Thyroid gland (tissue), 4 donors: ENCODE results near the gene ICE1. TPM values are rescaled to one million over a fixed set of nuclear protein-coding genes. Genes with fewer than 3 reads are reported as not detected.
"Not testable (repeated sequence)": the region's sequence is repeated elsewhere in the genome, so short reads cannot be mapped to it uniquely, and the experiment has no call there.

Experiments used
- DNase-seq, 2 donors: peaks; one replicate each; pipeline ENCODE4 v3.0.0-alpha.2; 2019
- H3K27ac ChIP-seq, 3 donors: fragments of 200-600 bp; sonication (generic); 1 replicate in 2 of 3; 2 replicates in 1 of 3; pipeline ENCODE4 v1.5.1; 2016 to 2019; ENCODE audit warnings: mild to moderate bottlenecking in 1 of 3, moderate library complexity in 1 of 3
- H3K27me3 ChIP-seq: fragments of 200-600 bp; sonication (generic); one replicate; pipeline ENCODE4 v1.5.1; 2019
- H3K36me3 ChIP-seq, 2 donors: fragments of 200-600 bp; sonication (generic); one replicate each; pipeline ENCODE4 v1.5.1; 2016 to 2019
- H3K4me1 ChIP-seq, 2 donors: fragments of 200-600 bp; sonication (generic); one replicate each; pipeline ENCODE4 v1.5.1; 2017 to 2019
- H3K4me3 ChIP-seq, 3 donors: fragments of 200-600 bp; sonication (generic); replicated peaks in 1 of 3; 1 replicate in 2 of 3; 2 replicates in 1 of 3; pipeline ENCODE4 v1.5.1; 2016; ENCODE audit warnings: mild to moderate bottlenecking in 1 of 3
- H3K9me3 ChIP-seq: fragments of 200-600 bp; sonication (generic); one replicate; pipeline ENCODE4 v1.5.1; 2017
- CTCF ChIP-seq, 6 experiments: fragments of 200-600 bp in 3 of 6; fragments of 450-650 bp in 3 of 6; sonication (generic) in 3 of 6; IDR thresholded peaks; one replicate each; pipeline ENCODE4 v1.5.1; 2016 to 2019; ENCODE audit warnings: antibody characterized with exemption in 6 of 6, mild to moderate bottlenecking in 2 of 6, inconsistent platforms in 1 of 6, moderate library complexity in 1 of 6
- POLR2A ChIP-seq, 2 donors: fragments of 450-650 bp; IDR thresholded peaks; one replicate each; pipeline ENCODE4 v1.6.1; 2017; ENCODE audit warnings: antibody characterized with exemption in 2 of 2, mild to moderate bottlenecking in 2 of 2, moderate library complexity in 1 of 2
- WGBS, 2 donors: methylation state at CpG; one replicate each; pipeline ENCODE4 v1.1.5; 2017; 5-methylcytosine and 5-hydroxymethylcytosine counted together
- intact Hi-C: fragments of 100-400 bp; cut with DNase I; formaldehyde crosslinking; loops from one replicate; pipeline ENCODE4 v1.15.1; 2023
- total RNA-seq, 4 donors: library from RNA; depleted of rRNA; stranded (reverse); fragments of >200 nt; gene quantifications; one replicate each; pipeline ENCODE4 v1.2.3, GENCODE V29; 2016

Gene ICE1
- total RNA-seq, 4 donors from 2014 or later: 36.7 to 71.8 (median 41.6) TPM

- WGBS, 2 donors: 88 to 89% methylated on average over 11 of the region's 11 CpGs
- intact Hi-C loops: no loop called here
- Histone ChIP-seq H3K4me1 (no peaks in the 10 kb centered on the region), H3K27ac (no peak overlapping the region), H3K4me3 (no peak overlapping the region), H3K36me3 (no peaks in the 10 kb centered on the region), H3K9me3 (no peaks in the 10 kb centered on the region), H3K27me3 (no peaks in the 10 kb centered on the region)
- DNase-seq: no peak
- TF ChIP-seq POLR2A (IDR thresholded peaks at IDR 0.05): no peak
- TF ChIP-seq CTCF (IDR thresholded peaks at IDR 0.05): no peak
These were observed 37.7 kb upstream of the ICE1 start for GRCh38 chr5:5384660-5385330.

- no peaks in the 10 kb centered on the region for H3K4me1 ChIP-seq
These were observed 37.2 kb upstream of the ICE1 start for GRCh38 chr5:5385331-5385662.

GRCh38 chr5:5386329-5386728, 36.1 kb upstream of the ICE1 start:
- no peaks in the 10 kb centered on the region for H3K9me3 ChIP-seq
- TF ChIP-seq POLR2A (IDR thresholded peaks at IDR 0.05): no peak
- TF ChIP-seq CTCF (IDR thresholded peaks at IDR 0.05): no peak
- H3K36me3 ChIP-seq: no peaks in the 10 kb centered on the region
- H3K27me3 ChIP-seq: no peaks in the 10 kb centered on the region
- no peaks in the 10 kb centered on the region for H3K4me1 ChIP-seq
- no peak for DNase-seq
- intact Hi-C loops: no loop called here
- no peak overlapping the region for H3K4me3 ChIP-seq
- H3K27ac ChIP-seq: no peak overlapping the region
- WGBS, 2 donors: 92 to 98% methylated on average over 2 of the region's 2 CpGs

More at GRCh38 chr5:5385331-5385662, 37.2 kb upstream of the ICE1 start:
- intact Hi-C loops: no loop called here
- H3K9me3 ChIP-seq: no peaks in the 10 kb centered on the region
- DNase-seq: no peak
- no peak for TF ChIP-seq CTCF (IDR thresholded peaks at IDR 0.05)
- TF ChIP-seq POLR2A (IDR thresholded peaks at IDR 0.05): no peak
- WGBS, 2 donors: 67 to 79% methylated on average over 8 of the region's 8 CpGs
- H3K36me3 ChIP-seq: no peaks in the 10 kb centered on the region
- H3K27me3 ChIP-seq: no peaks in the 10 kb centered on the region
- no peak overlapping the region for H3K27ac ChIP-seq
- H3K4me3 ChIP-seq: no peak overlapping the region

GRCh38 chr5:5387192-5387591, 35.3 kb upstream of the ICE1 start:
- intact Hi-C loops: no loop called here
- no peaks in the 10 kb centered on the region for H3K4me1 ChIP-seq
- no peaks in the 10 kb centered on the region for H3K36me3 ChIP-seq
- TF ChIP-seq POLR2A (IDR thresholded peaks at IDR 0.05) (no peak), CTCF (IDR thresholded peaks at IDR 0.05) (no peak)
- H3K27ac ChIP-seq: no peak overlapping the region
- H3K4me3 ChIP-seq: no peak overlapping the region
- WGBS, 2 donors: 77 to 82% methylated on average over 2 of the region's 2 CpGs
- no peaks in the 10 kb centered on the region for H3K27me3 ChIP-seq
- DNase-seq: no peak
- H3K9me3 ChIP-seq: no peaks in the 10 kb centered on the region

GRCh38 chr5:5387777-5388176, 34.7 kb upstream of the ICE1 start:
- no peak for DNase-seq
- H3K36me3 ChIP-seq: no peaks in the 10 kb centered on the region
- no peak overlapping the region for H3K4me3 ChIP-seq
- H3K27me3 ChIP-seq: no peaks in the 10 kb centered on the region
- no peaks in the 10 kb centered on the region for H3K9me3 ChIP-seq
- TF ChIP-seq CTCF (IDR thresholded peaks at IDR 0.05) (no peak), POLR2A (IDR thresholded peaks at IDR 0.05) (no peak)
- H3K27ac ChIP-seq: no peak overlapping the region
- intact Hi-C loops: no loop called here
- H3K4me1 ChIP-seq: no peaks in the 10 kb centered on the region
- 64 to 67% methylated on average over 1 of the region's 1 CpG for WGBS, 2 donors

GRCh38 chr5:5390121-5390869, 32.2 kb upstream of the ICE1 start:
- WGBS, 2 donors: 87 to 90% methylated on average over 8 to 9 of the region's 12 CpGs
- H3K4me1 ChIP-seq, intact Hi-C loops, H3K27ac ChIP-seq, H3K27me3 ChIP-seq, H3K36me3 ChIP-seq, H3K4me3 ChIP-seq, DNase-seq, H3K9me3 ChIP-seq: not testable (repeated sequence)

- H3K27ac ChIP-seq, H3K4me3 ChIP-seq, H3K36me3 ChIP-seq, intact Hi-C loops, H3K4me1 ChIP-seq, H3K9me3 ChIP-seq, H3K27me3 ChIP-seq, DNase-seq: not testable (repeated sequence)
- 96 to 100% methylated on average over 2 of the region's 2 CpGs for WGBS, 2 donors
These were observed 30.0 kb upstream of the ICE1 start for GRCh38 chr5:5392504-5392903.
